Hair follicular keratinocyte (primary cell): ENCODE measurements around the gene BST1. TPM values are rescaled to one million over a fixed set of nuclear protein-coding genes. Genes with fewer than 3 reads are reported as not detected.

Experiments used
- total RNA-seq: library from RNA; depleted of rRNA; stranded (reverse); fragments of >200 nt; gene quantifications from 2 replicates; pipeline ENCODE4 v1.2.3, GENCODE V29; 2015

The BST1 gene
- 0.46 and 1.7 TPM in 2 replicates for total RNA-seq

DNA sequence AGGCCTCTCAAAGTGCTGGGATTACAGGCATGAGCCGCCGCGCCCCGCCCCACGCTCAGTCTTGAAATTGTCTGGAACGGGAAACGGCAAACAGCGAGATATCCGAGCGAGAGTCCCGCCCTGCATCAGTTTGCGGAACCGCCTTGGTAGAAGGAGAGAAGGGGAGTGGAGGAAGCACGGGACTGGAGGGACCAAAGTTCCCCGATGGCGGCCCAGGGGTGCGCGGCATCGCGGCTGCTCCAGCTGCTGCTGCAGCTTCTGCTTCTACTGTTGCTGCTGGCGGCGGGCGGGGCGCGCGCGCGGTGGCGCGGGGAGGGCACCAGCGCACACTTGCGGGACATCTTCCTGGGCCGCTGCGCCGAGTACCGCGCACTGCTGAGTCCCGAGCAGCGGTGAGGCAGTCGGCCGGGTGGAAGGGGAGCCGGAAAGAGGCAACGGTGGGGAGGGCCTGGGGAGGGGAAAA, at the start of gene BST1:
Gene BST1, plus strand, starts transcription at position 125 of the 463 bp plus-strand sequence. Its CDS starts 80 bp downstream, at position 205.

GRCh38 chr4:15655223-15656037, 47.4 kb upstream of the BST1 start, which contains the start of gene FBXL5:
Gene FBXL5 (minus strand): TSS chr4:15655357. CDS start chr4:15655287, 70 bp downstream.

DNA sequence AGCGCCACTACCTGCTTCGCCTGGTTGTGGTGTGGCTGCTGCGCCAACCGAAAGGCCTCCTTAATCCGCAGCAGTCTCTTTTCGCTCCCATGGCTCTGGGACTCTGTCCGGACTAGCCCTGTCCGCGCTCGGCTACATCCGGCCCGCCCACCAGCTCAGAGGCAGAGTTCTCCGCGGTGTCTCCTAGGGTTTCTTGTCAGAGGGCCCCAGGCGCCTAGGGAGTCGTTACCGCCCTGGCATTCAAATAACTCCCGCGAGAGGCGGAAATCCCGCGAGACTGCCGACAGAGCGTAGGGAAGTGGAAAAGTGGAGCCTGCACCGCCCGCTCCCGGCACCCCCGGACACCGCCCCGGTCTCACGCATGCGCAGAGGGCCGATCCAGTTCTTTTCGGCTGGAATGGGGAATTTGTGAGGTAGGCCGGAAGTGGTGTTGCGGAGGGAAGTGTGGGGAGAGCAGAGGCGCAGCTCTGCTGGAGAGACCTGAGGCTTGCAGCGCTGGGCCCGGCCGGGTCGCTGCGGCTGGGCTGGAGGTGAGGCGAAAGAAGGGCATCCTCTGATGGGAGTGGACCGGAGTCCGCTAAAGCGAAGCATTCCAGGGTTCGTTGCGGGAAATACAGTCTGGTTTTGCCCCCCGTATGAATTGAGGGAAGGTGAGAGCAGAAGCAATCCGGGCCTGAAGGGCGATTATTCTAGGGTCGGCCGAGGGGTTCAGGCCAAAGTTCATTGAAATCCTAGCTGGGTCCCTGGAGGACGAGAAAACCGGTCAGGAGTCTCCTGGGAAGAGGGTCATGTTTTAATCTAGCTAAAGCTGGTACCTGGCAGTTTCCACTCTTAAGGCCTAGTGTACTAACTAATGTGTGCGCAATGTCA, 21.3 kb upstream of the BST1 start, which contains the start of gene FAM200B:
Gene FAM200B, plus strand, starts transcription at position 456 of the 870 bp plus-strand sequence. CDS start 5,151 bp downstream, outside the sequence.

DNA sequence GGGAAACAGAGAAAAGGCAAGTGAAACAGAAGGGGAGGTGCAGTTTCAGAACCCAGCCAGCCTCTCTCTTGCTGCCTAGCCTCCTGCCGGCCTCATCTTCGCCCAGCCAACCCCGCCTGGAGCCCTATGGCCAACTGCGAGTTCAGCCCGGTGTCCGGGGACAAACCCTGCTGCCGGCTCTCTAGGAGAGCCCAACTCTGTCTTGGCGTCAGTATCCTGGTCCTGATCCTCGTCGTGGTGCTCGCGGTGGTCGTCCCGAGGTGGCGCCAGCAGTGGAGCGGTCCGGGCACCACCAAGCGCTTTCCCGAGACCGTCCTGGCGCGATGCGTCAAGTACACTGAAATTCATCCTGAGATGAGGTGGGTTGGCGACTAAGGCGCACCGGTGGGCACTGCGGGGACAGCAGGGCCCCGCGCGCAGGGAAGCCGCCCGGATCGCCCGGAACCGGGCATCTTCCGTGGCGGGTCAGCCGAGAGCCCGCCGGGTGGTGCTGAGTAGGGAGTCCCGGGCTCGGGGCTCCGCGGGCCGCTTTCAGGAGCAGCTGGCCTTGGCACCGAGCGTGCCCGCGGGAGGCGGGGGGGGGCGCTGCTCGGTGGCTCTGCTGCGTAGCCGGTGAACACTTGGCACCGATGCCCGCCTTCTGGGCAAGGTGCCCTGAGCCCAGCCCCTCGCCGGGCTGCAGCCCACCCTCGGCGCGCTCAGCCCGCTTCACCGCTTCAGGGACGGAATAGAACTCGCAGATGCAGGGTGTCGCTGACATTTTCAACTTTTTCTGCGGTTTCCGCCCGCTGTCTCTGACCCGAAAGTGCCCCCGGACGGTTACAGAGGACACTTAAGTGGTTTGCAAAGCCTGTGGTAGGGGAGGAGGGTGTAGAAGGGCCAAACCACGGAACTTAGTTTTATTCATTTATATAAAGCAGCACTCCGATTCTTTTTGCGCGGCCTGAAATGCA, 75.7 kb downstream of the BST1 start, which contains the start of gene CD38:
Gene CD38, plus strand, starts transcription at position 40 of the 953 bp plus-strand sequence. Its CDS starts 87 bp downstream, at position 127.

Other genes with a start within 250 kb of the BST1 start
- 9.7 and 19.1 TPM in 2 replicates for gene CC2D2A, start 233.2 kb upstream of the BST1 start, total RNA-seq
- 73.1 and 106 TPM in 2 replicates for gene FBXL5, start 47.7 kb upstream of the BST1 start, total RNA-seq
- gene FAM200B, start 21.2 kb upstream of the BST1 start, total RNA-seq: 25.0 and 42.3 TPM in 2 replicates
- not detected in 2 replicates for gene CD38, start 75.3 kb downstream of the BST1 start, total RNA-seq
- gene FGFBP1, start 235.7 kb downstream of the BST1 start, total RNA-seq: 1,548 and 1,770 TPM in 2 replicates